DND-41 (cell line): ENCODE measurements around the gene DAAM2.

Source experiments
- ATAC-seq: fragments of 200-7000 bp; cut with Tn5 transposase; 3 replicates; pipeline ENCODE4 v1.9.1; 2021; ENCODE audit warnings: low read depth; ENCODE audit not compliant: insufficient read depth
- DNase-seq: peaks from one replicate; pipeline ENCODE4 v3.0.0-alpha.2; 2020
- H2AFZ ChIP-seq: 2 replicates; pipeline ENCODE4 v1.6.0; 2012; ENCODE audit warnings: low read depth, low read length
- H3K27ac ChIP-seq: 2 replicates; pipeline ENCODE4 v1.5.1; 2012; ENCODE audit warnings: low read length, inconsistent platforms
- H3K27me3 ChIP-seq: fragments of 200-600 bp; sonication (generic); 2 replicates; pipeline ENCODE4 v1.6.0; 2012; ENCODE audit warnings: low read length, mild to moderate bottlenecking, inconsistent platforms; ENCODE audit not compliant: insufficient read depth, poor library complexity
- H3K36me3 ChIP-seq: 2 replicates; pipeline ENCODE4 v1.5.1; 2012; ENCODE audit warnings: low read length, inconsistent platforms; ENCODE audit not compliant: insufficient read depth
- H3K4me1 ChIP-seq: 2 replicates; pipeline ENCODE4 v1.5.1; 2012; ENCODE audit warnings: mild to moderate bottlenecking, low read length; ENCODE audit not compliant: insufficient read depth
- H3K4me2 ChIP-seq: 2 replicates; pipeline ENCODE4 v1.6.0; 2012; ENCODE audit warnings: mild to moderate bottlenecking, moderate library complexity, low read length, inconsistent platforms; ENCODE audit not compliant: insufficient read depth
- H3K4me3 ChIP-seq, 2 experiments: fragments of 200-600 bp in 1 of 2; shearing (Covaris generic) in 1 of 2; 2 replicates each; pipeline ENCODE4 v1.5.1; 2012 to 2016; ENCODE audit warnings: inconsistent platforms in 2 of 2, low read length in 2 of 2, mild to moderate bottlenecking in 2 of 2, low read depth in 1 of 2, moderate library complexity in 1 of 2
- H3K79me2 ChIP-seq: 2 replicates; pipeline ENCODE4 v1.6.0; 2012; ENCODE audit warnings: low read length, inconsistent platforms; ENCODE audit not compliant: insufficient read depth
- H3K9ac ChIP-seq: 2 replicates; pipeline ENCODE4 v1.6.0; 2012; ENCODE audit warnings: low read depth, mild to moderate bottlenecking, inconsistent platforms, low read length, moderate library complexity
- H3K9me3 ChIP-seq: 2 replicates; pipeline ENCODE4 v1.5.1; 2012; ENCODE audit warnings: low read length, moderate library complexity, mild to moderate bottlenecking, inconsistent platforms; ENCODE audit not compliant: insufficient read depth, severe bottlenecking
- H4K20me1 ChIP-seq: 2 replicates; pipeline ENCODE4 v1.6.0; 2012; ENCODE audit warnings: low read length; ENCODE audit not compliant: insufficient read depth
- EZH2 ChIP-seq: IDR thresholded peaks from 3 replicates; pipeline ENCODE4 v1.6.1; 2012; ENCODE audit warnings: borderline replicate concordance, low read depth, mild to moderate bottlenecking, moderate library complexity, low read length, inconsistent platforms; ENCODE audit not compliant: severe bottlenecking
- TF ChIP-seq, protein P1 (sequence below): IDR thresholded peaks from 2 replicates; pipeline ENCODE4 v1.5.1; 2012; ENCODE audit warnings: borderline replicate concordance, low read length, moderate library complexity, mild to moderate bottlenecking; ENCODE audit not compliant: poor library complexity, severe bottlenecking; ENCODE audit errors: extremely low read depth

DAAM2 gene

GRCh38 chr6:39867592-39867991, 75.4 kb downstream of the DAAM2 start:
- Histone ChIP-seq H3K9me3 (no peaks in the 10 kb centered on the region), H3K27ac (no peak overlapping the region), H2AFZ (no peak overlapping the region), H3K79me2 (no peaks in the 10 kb centered on the region), H3K4me3 (no peak overlapping the region), H3K27me3 (no peaks in the 10 kb centered on the region), H3K4me1 (no peaks in the 10 kb centered on the region), H3K36me3 (no peaks in the 10 kb centered on the region), H3K9ac (no peak overlapping the region), H4K20me1 (no peaks in the 10 kb centered on the region), H3K4me2 (no peak overlapping the region)
- ATAC-seq: no peak
- TF ChIP-seq EZH2: no peak
- TF ChIP-seq, protein P1, sequence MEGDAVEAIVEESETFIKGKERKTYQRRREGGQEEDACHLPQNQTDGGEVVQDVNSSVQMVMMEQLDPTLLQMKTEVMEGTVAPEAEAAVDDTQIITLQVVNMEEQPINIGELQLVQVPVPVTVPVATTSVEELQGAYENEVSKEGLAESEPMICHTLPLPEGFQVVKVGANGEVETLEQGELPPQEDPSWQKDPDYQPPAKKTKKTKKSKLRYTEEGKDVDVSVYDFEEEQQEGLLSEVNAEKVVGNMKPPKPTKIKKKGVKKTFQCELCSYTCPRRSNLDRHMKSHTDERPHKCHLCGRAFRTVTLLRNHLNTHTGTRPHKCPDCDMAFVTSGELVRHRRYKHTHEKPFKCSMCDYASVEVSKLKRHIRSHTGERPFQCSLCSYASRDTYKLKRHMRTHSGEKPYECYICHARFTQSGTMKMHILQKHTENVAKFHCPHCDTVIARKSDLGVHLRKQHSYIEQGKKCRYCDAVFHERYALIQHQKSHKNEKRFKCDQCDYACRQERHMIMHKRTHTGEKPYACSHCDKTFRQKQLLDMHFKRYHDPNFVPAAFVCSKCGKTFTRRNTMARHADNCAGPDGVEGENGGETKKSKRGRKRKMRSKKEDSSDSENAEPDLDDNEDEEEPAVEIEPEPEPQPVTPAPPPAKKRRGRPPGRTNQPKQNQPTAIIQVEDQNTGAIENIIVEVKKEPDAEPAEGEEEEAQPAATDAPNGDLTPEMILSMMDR: peak; percentile 39
- DNase-seq: no peak

DNA sequence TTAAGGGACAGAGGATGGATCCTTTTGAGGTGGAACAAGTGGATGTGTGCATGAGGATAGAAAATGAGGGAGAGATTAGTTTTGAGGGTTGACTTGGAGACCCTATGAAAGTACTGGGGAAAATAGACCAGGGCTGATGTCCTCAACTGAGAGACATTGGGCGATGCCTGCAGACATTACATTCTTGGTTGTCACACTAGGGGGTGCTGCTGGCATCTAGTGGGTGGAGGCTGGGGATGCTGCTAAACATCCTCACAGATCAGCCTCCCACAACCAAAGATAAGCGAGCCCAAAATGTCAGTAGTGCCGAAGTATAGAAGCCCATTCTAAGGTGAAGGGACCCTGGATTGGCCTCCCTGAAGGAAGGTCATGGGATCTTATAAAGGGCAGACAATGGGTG, 78.8 kb downstream of the DAAM2 start:
- H3K36me3 ChIP-seq: no peaks in the 10 kb centered on the region
- no peak overlapping the region for H3K4me2 ChIP-seq
- no peaks in the 10 kb centered on the region for H3K4me1 ChIP-seq
- H4K20me1 ChIP-seq: no peaks in the 10 kb centered on the region
- H2AFZ ChIP-seq: no peak overlapping the region
- DNase-seq: peak; percentile 10
- H3K27me3 ChIP-seq: no peaks in the 10 kb centered on the region
- H3K9me3 ChIP-seq: no peaks in the 10 kb centered on the region
- no peak overlapping the region for H3K27ac ChIP-seq
- no peak overlapping the region for H3K9ac ChIP-seq
- H3K4me3 ChIP-seq: no peak overlapping the region
- TF ChIP-seq, protein P1: peak; percentile 19
- TF ChIP-seq EZH2: no peak
- H3K79me2 ChIP-seq: no peaks in the 10 kb centered on the region
- ATAC-seq: no peak

- DNase-seq (no peak), ATAC-seq (no peak)
- H3K79me2 ChIP-seq: no peaks in the 10 kb centered on the region
- H3K4me2 ChIP-seq: no peak overlapping the region
- no peaks in the 10 kb centered on the region for H3K9me3 ChIP-seq
- no peak overlapping the region for H3K27ac ChIP-seq
- no peaks in the 10 kb centered on the region for H4K20me1 ChIP-seq
- no peak overlapping the region for H3K4me3 ChIP-seq
- H2AFZ ChIP-seq: no peak overlapping the region
- H3K36me3 ChIP-seq: no peaks in the 10 kb centered on the region
- H3K9ac ChIP-seq: no peak overlapping the region
- TF ChIP-seq, protein P1: no peak
- TF ChIP-seq EZH2: no peak
- no peaks in the 10 kb centered on the region for H3K4me1 ChIP-seq
- no peaks in the 10 kb centered on the region for H3K27me3 ChIP-seq
Measured at GRCh38 chr6:39873439-39873838, 81.3 kb downstream of the DAAM2 start.

- Histone ChIP-seq H3K4me3 (no peak overlapping the region), H3K79me2 (no peaks in the 10 kb centered on the region), H3K27me3 (no peaks in the 10 kb centered on the region), H4K20me1 (no peaks in the 10 kb centered on the region), H3K9me3 (no peaks in the 10 kb centered on the region), H3K9ac (no peak overlapping the region), H3K4me1 (peaks cover 26% of the 10 kb centered on the region), H3K4me2 (no peak overlapping the region), H3K36me3 (no peaks in the 10 kb centered on the region), H2AFZ (no peak overlapping the region), H3K27ac (no peak overlapping the region)
- no peak for ATAC-seq
- no peak for DNase-seq
- TF ChIP-seq, protein P1: no peak
- TF ChIP-seq EZH2: no peak
Measured at GRCh38 chr6:39876111-39876510, 83.9 kb downstream of the DAAM2 start.
